HG02571 (cell line): ENCODE measurements around the gene MUC5B.

Source experiments
- ATAC-seq: cut with Tn5 transposase; IDR thresholded peaks from one replicate; pipeline ENCODE4 v1.9.1; 2021; ENCODE audit warnings: mild to moderate bottlenecking, moderate library complexity; ENCODE audit not compliant: unreplicated experiment

Gene MUC5B

DNA sequence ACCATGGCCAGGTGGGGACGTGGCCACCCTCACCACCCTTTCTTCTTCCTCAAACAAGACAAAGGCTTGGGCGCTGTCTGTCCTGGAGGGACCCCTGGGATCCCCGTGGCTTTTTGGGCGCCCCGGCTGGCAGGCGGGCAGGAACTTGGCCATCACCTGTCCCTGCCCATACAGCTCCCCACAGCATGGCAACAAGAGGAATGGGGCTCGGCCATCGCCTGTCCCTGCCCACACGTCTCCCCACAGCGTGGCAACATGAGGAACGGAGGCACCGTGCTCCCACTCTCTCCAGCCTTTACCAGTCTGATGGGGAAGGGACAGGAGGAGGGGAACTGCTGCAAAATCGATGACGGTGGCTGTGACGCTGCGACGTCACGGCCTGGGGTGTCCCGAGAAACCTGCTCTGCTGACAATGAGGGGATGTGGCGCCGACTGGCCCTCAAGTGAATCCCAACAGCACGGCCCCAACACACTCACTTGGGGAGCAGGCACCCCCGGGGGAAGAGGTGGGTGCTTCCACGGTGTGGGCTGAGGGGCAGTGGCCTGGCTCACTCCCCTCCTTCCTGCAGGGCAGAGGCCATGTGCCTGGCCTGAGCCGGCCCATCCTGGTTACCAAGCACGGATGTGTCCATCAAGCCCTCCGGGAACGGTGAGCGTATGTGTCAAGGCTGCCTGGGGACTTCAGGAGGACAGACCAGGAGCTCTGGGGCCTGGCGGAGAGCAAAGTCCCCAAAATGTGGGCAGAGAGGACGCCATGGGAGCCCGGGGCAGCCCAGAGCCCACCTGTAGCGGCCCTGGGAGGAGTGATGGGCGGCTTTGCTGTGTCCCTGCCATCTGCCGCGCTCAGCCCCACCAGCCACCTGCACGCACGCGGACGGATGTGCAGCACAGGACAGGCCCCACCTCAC is 56.2 kb downstream of the MUC5B start:
- ATAC-seq, result no peak

DNA sequence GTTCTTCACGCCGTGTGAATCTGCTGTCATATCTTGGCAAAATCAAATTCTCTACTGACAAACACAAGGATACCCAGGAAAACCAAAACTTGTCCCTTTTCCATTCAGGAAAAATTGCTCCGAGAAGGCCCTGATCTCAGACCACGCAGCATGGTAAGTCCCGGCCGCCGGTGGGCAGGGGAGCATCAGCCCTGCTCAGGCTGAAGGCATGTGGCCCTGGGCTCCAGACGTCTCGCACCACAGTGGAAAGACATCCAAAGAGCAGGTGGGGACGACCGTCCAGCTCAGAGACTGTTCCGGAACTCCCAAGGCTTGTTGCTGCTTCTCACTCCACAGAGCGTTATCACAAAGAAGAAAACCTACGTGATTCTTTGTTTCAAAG is 56.8 kb downstream of the MUC5B start:
- no peak for ATAC-seq

DNA sequence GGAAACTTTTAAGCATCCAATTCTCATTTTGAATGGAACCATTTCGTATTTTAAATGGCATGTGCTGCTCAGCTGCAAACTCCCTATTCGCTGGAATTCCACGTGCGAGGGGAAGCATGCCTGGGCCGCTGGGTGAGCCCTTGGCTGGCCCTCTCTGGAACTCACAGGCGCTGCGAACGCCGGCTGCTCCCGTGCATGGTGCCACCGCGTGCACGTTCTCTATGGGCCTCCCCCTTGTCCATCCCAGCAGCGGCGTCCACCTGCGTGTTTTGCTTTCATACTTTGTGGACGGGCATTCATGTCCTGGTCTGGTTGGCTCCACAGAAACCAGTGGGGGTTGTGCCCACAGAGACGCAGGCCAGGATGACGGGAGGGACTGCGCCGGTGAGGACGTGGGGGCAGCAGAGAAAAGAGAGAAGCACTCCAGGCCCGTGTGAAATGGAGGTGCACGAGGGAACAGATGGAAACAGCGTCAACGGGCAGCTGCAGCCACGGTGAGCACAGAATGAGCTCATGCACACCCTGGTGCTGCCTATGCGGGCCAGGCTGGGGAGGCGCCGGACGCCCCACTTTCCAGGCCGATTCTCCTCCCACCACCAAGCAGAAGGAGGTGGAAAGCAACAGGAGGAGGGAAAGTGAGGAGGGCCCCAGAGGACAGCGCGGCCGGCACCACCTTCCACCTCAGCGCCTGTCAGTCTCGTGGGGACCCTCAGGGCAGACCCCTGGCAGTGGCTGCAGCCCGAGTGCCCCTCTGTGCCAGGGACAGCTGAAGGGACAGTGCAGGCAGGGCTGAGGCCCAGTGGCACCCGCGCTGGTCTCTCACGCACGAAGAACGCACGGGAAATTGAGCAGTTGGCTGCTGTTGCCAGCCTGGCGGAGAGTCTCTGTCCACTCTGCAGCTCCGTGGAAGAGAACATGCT is 57.5 kb downstream of the MUC5B start:
- no peak for ATAC-seq

DNA sequence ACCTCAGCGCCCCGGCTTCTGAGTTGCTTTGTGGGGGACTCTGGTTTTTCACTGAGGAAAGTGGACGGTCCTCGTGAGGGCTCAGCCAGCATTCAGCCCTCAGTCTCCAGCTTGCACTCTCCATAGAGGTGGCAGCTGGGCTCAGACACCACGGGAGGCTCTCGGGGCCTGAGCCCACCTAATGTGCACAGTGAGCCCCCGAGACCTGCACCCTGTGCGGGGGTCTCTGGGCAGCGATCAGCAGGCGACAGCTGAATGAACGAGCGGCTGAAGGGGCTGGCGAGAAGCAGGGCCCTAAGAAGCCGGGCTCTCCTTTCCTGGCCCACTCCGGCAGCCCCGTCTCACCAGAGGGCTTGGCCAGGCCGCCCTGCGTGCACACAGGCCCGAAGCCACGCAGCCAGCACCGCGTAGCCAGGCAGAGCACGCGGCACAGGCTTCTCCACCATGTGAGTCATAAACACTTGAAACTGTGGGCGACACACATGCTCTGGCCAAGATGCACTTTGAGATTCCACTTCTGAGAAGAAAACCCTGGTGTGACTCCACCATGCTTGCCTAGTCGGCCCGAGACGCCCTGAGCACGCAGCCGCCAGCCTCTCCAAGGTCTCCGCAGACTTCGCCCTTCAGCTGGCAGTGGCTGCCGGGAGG is 58.6 kb downstream of the MUC5B start:
- ATAC-seq, result no peak

DNA sequence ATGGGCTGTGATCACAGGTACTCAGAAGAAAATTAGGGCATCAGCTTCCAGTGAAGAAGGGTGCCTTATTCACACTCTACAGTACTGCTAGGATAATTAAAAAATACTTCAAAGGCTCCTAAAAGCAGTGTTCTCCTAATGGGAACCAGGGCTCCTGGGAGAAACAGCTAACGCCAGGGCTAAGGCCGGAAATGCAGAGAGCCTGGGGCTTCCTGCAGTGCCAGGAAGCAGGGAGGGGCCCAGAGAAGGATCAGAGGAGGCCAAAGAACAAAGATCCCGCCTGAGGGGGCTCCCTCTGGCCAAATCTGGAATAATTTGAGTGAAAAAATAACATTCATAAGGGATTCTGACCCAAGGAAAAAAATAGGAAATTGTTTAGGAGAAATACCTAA is 59.1 kb downstream of the MUC5B start:
- ATAC-seq, result no peak

DNA sequence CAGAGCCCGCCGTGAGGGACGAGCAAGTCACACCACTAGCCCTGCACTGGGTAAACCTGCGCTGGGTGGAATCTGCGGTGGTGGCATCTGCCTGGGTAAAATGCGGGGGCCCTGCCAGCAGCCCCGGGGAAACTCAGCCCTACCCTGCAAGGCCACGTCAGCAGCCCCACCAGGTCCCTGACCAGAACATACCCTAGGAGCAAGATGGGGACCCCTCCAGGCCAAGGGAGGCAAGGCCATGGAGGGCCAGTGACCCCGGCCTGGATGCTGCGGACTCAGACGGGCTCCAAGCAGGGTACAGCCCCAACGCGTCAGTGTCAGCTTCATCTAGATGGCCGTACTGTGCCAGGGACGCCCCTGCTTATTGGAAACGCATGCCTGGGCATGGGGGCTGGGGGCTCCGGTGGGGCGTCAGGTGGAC is 60.2 kb downstream of the MUC5B start:
- ATAC-seq, result no peak

DNA sequence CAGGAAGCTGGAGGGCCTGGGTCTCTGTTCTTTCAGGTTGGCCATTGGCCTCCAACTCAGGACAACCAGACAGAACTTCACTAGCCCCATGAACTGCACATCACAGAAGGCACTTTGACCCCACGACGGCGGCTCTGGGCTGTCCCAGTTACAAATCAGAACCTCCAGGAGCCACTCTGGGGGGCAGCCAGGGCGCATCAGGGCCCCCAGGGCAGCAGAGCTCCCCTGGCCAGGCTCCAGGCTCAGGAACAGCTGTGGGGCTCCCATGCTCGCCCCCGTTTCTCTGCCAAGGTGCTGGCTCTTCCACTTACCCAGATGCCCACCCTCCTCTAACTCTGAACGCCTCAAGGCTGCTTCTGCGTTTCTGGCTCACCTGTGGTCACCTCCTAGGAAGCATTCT is 61.0 kb downstream of the MUC5B start:
- no peak for ATAC-seq

DNA sequence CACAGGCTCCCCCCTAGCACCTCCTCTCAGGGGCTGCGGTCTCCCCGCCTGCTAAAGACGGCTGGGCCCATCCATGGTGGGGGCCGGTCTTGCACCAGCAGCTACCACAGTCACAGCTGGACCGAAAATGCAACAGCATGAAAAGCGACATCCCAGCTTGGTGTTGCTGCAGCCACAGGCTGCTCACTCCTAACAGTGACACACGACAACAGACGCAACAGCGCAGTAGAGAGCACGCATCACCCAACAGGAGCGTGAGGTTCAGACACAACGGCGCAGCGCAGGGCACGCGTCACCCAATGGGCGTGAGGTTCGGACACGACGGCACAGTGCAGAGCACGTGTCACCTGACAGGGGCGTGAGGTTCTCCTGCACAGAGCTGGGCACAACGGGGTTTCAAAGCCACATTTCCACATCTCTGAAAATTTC is 62.5 kb downstream of the MUC5B start:
- ATAC-seq, result no peak

DNA sequence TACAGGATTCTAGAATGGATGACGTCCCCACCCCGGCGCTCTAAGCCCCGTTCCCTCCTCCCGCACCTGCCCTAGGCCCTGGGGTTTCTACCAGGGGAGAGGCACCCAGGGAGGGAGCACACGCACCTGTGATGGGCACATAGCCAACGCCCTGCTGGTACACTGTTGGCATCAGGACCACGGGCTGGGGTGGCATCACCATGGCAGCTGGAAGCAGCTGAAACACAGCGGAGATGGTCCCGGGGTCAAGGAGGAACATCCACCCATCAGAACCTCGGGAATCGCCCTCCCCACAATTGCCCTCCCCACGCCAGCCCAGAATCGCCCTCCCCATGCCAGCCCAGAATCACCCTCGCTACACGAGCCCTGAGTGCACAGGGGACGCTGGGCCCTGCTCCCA is 63.0 kb downstream of the MUC5B start:
- no peak for ATAC-seq

DNA sequence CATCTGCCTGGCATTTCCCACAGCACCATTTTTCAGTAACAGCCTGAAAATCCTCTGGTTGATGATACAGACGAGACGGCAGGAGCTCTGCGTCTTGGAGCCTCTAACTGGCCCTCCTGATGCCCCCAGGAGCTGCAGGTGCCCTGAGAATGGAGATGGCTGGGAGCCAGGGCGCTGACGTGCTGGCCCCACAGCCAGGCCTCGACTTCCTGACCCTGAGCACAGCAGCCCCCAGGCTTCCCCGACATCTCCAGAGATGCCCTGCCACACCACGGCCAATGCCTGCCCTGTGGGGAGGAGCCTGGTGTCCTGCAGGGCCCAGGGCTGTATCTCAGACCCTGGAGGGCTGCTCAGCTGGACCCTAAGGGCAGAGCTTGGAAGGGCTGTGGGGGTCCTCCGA is 65.1 kb downstream of the MUC5B start:
- ATAC-seq, result no peak

DNA sequence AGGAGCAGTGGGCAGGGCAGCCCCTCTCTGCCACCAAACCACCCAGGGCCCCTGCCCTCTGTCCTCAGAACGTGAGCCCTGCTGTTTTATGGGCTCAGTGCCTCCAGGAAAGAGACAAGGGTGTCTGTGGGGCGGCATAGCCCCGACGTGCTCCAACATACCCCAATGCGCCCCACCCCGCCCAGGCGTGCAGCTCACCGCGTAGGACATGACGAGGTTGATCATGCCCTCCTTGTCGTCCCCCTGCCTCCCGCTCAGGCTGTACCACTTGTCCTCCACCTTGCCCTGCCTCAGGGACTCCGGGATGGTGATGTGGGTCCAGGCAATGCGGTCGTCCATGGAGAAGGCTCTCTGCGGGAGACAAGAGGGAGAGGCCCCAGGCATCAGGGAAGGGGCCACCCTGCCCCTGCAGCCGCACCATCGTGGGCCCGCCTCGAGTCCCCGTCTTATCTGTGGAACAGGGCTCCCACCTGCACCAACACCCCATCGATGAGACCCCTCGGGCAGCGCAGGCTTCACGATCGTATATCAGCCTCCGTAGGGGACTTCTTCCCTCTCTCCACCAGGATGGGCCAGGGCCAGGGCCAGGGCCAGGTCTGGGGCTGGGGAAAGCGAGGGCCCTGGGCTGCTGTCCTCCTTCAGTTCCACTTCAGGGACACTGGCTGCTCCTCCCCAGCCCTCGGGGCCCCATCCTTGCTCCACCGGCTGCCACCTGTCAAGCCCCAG is 65.7 kb downstream of the MUC5B start:
- ATAC-seq, result no peak

DNA sequence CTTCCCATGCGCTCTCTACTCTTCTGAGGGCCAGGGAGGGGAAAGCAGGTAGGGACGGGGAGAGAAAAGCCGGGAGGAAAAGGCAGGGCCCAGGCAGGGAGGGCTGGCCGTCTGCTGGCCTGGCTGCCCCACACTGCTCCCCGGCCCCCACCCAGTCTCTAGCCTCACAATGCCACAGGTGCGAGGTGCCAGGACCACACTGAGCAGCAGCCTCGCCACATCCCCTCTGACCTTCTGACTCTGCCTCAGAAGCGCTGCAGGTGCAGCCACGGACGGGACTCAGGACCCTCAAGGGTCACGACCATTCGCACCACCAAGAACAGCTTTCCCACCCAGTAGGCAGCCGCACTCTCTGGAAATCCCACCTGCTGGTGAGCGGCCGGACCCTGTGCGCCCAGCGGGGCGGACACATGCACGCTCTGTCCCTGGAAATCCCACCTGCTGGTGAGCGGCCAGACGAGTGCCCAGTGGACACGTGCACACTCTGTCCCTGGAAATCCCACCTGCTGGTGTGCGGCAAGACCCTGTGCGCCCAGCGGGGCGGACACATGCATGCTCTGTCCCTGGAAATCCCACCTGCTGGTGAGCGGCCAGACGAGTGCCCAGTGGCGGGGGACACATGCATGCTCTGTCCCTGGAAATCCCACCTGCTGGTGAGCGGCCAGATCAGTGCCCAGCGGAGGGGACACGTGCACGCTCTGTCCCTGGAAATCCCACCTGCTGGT is 66.5 kb downstream of the MUC5B start:
- no peak for ATAC-seq

DNA sequence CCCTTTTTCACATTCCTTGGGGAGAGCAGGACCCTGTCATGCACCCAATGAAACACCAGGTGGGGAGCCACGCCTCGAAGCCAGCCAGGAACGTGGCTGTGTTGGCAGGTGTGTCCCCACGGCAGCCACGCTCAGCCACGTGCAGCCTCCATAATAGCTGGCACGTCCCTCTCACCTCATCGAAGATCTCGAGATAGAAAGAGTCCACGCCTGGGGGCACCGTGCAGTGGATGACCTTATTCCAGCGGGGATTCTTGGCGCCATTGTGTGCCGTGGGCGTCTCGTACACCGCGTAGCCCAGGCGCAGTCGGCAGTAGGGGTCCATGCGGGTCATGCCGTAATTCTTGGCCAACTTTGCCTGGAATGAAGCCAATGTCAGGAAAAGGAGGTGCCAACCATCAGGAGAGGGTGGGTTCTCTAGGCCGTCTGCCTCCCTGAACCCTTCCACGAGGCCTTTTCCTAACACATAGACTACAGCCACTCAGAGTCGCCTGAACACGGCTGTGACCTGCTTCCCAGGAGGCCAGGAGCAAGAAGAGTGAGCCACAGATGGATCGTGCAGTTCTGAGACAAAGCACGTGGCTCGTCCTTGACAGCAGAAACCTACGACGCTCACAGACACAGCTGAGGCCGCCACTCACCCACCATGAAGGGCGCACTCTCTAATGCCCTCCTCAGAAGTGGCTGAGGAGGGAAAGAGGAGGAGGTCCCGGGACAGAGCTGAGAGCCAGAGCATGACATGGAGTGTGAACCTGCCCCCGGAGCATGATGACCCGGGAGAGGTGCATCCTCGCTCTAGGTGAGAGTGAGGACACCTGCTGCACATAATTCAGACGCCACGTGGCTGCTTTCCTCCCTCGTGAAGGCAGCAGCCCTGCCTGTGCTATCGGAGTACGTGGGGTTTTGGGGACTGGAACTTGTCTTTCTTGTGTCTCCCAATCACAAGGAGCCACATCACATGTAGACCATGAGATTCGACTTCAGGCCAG is 67.5 kb downstream of the MUC5B start:
- no peak for ATAC-seq

DNA sequence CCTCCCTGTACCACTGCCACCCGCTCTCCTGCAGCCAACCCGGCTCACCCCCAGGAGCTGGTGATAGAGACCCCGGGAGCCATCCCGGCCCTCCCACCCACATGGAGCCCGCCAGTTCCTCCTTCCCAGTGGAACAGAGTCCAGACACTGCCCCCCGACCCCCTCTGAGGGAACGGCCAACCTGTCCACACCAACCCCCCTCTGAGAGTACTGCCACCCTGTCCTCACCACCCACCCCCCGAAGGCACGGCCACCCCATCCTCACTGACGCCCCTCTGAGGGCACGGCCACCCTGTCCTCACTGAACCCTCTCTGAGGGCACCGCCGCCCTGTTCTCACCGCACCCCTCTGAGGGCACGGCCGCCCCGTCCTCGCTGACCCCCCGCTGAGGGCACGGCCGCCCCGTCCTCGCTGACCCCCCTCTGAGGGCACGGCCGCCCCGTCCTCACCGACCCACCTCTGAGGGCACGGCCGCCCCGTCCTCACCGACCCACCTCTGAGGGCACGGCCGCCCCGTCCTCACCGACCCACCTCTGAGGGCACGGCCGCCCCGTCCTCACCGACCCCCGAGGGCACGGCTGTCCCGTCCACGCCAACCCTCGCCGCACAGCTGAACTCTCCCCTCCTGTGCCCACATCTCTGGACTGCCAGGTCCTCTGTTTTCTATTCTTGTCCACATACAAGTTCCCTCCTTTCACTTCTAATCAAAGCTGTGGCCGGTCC is 68.6 kb downstream of the MUC5B start:
- no peak for ATAC-seq

DNA sequence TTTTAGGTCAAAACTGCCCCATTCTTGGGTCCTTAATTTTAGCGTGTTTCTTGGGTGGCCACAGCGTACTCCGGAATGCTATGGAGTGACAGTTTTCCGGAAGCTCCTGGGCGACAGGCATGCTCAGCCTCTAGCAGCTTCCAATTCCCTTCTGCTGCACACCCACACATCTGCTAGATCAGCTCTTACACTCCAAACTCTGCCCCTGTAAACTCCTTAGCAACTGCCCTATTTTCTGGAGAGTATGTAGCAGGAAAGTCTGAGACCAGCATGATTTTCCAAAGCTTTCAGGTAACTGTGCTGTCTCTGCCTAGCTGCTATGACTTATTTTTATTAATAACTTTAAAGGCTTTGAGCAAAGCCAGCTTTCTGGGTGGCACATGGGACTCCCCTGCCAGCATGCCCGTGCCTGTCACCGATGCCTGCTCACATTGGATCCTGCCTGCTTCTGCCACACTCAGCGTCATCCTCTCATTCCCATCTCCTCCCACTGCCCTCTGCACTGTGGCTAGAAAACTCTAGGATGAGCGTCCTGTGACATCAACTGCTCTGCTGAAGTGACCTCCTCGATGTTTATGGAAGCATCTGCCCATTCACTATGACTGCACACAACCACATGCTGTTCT is 69.3 kb downstream of the MUC5B start:
- ATAC-seq, result no peak

DNA sequence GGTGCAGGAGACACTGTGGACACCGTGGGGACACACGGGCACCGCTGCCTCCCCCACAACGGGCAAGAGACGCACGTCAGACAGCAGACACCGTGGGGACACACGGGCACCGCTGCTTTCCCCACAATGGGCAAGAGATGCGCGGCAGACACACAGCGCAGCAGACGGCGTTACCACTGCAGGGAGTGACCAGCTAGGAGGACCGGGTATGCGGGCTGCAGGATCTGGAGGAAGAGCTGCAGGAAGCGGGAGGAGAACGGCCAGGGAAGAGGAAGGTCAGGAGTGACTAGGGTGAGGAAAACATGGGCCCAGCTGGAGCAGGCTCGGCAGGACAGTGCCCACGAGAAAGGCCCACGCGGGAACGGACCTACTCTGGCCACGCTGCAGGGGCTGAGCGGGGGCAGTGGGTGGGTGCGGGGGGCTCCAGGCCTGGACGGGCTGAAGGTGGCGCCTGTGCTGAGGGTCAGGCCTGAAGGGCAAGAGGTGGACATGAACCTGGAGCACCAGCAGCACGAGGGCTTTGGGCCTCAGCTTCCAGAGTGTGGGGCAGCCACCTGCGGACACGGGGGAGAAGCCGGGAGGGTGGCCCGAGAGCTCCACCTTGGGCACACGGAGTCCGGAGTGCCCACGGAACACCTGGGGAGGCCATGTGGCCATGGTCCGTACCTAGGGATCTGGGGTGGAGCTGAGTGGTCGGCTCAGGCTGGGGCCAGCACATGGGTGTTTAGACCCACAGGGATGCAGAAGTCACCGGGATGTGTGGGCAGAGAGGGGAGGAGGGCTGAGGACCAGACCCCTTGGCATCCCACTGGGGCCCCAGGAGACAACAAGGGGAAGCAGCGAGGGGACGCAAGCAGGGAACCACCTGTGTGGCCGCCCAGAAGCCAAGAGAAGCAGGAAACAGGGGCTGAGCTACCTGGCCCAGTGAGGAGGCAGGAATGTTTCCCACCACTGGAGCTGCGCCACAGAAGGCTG is 70.1 kb downstream of the MUC5B start:
- no peak for ATAC-seq

DNA sequence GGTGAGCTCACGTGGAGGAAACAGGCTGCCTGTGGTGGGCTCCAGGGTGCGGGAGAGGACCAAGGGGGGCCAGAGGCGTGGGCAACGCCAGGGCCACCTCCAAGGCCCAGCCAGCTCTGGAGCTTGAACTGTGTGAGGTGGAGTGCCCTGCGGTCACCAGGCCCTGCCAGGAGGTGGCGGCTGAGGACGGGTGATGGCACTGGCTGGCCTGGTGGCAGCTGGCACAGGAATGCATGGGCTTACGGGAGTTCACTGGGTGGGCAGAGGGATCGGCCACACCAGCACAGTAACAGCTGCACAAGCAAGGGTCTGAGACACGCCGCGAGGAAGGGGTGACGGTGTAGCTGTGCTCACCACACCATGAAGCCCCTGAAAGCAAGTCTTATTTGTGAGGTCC is 70.8 kb downstream of the MUC5B start:
- ATAC-seq, result no peak
